MG63 (cell line): Measurements from ENCODE around the gene ACBD7. TPM values are rescaled to one million over a fixed set of nuclear protein-coding genes. Genes with fewer than 3 reads are reported as not detected.
A peak's percentile ranks its signal among the peaks of the same experiment; 100 is the strongest.

Experiments
- DNase-seq: peaks from one replicate; pipeline ENCODE4 v3.0.0-alpha.2; 2020
- H3K27me3 ChIP-seq: fragments of 250-450 bp; sonication (Bioruptor Pico); 2 replicates; pipeline ENCODE4 v1.5.1; 2020; ENCODE audit warnings: mild to moderate bottlenecking, moderate library complexity
- H3K36me3 ChIP-seq: fragments of 250-450 bp; sonication (Bioruptor Pico); 2 replicates; pipeline ENCODE4 v1.5.1; 2020; ENCODE audit warnings: mild to moderate bottlenecking, moderate library complexity
- H3K4me3 ChIP-seq: fragments of 250-450 bp; sonication (Bioruptor Pico); 2 replicates; pipeline ENCODE4 v1.5.1; 2020; ENCODE audit warnings: mild to moderate bottlenecking, moderate library complexity
- H3K9me3 ChIP-seq: fragments of 250-450 bp; sonication (Bioruptor Pico); 2 replicates; pipeline ENCODE4 v1.5.1; 2020; ENCODE audit warnings: mild to moderate bottlenecking, moderate library complexity
- total RNA-seq: library from RNA; depleted of rRNA; stranded (reverse); fragments of >200 nt; shearing (Covaris generic); gene quantifications from 2 replicates; pipeline ENCODE4 v1.2.3, GENCODE V29; 2014; ENCODE audit warnings: low replicate concordance; rRNA removed

The ACBD7 gene
- total RNA-seq, 1 experiment from 2014 or later = 1.5 TPM

DNA sequence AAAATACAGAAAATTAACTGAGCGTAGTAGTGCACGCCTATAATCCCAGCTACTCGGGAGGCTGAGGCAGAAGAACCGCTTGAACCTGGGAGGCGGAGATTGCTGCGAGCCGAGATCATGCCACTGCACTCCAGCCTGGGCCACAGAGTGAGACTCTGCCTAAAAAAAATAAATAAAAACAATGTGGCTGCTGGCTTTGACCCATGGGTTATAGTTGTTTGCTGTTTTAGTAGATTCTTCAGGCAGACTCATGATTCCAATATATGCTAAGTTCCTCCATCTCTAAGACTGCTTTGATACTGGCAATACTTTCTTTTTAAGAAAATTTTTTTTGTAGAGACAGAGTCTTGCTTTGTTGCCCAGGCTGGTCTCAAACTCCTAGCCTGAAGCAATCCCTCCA is 36.5 kb downstream of the ACBD7 start:
- H3K4me3 ChIP-seq = no peak overlapping the region
- no peaks in the 10 kb centered on the region for H3K36me3 ChIP-seq
- peaks cover 3% of the 10 kb centered on the region; the same call in 1 of the 2 replicates for H3K9me3 ChIP-seq
- H3K27me3 ChIP-seq = no peaks in the 10 kb centered on the region
- DNase-seq = no peak

DNA sequence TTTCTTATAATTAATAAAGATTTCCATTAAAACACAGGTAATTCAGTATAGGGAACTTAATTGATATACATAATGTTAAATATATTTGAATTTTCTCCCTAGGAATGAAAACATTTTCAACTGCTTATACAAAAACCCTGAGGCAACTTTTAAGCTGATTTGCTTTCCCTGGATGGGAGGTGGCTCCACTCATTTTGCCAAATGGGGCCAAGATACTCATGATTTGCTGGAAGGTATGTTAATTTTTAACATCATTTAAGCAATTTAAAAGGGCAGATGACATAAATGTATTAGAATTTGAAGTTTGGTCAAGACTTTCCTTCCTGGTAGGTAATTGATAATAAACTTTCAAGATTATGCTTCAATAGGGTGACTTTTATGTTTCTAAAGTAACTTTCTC is 39.0 kb downstream of the ACBD7 start:
- Histone ChIP-seq H3K27me3 (no peaks in the 10 kb centered on the region), H3K4me3 (no peak overlapping the region)

DNA sequence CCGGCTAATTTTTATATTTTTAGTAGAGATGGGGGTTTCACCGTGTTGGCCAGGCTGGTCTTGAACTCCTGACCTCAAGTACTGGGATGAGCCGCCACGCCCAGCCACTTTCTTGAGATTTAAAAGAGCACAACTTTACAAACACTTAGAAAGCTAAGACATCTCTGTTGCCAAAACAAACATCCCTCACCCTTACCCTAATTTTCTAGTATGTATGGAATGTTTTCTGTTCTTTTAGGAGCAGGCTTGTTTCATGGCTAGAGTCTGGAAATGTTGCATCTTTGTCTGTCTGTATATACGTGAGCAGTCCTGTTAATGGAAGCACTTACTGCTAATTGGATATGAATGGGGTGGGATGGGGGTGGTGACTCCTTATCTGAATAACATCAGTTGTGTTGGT is 42.0 kb downstream of the ACBD7 start:
- Histone ChIP-seq H3K27me3 (no peaks in the 10 kb centered on the region), H3K4me3 (no peak overlapping the region), H3K36me3 (no peaks in the 10 kb centered on the region), H3K9me3 (peaks cover 6% of the 10 kb centered on the region)
- peak; percentile 51 for DNase-seq

More for the DNA sequence above, 39.0 kb downstream of the ACBD7 start:
- Histone ChIP-seq H3K9me3 (peaks cover 3% of the 10 kb centered on the region; the same call in 1 of the 2 replicates), H3K36me3 (no peaks in the 10 kb centered on the region)
- no peak for DNase-seq

DNA sequence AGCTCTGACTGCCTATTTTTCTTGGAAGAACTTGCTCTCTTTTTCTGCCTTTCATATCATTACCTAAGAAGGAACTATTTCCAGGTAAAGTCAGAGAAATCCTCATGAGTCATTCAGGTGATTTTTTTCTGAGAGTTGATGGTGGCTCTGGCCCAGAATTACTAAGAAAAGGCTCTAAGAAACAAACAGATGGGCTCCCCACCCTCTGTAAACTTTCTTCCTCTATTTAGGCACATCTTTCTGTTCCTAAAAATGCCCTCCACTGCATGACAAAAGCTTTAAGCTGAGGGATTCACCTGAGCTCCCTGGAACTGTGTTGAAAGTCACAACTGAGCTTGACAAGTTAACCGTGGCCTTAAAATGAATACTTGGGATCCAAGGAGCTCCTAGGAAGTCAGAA is 43.2 kb downstream of the ACBD7 start:
- no peak overlapping the region for H3K4me3 ChIP-seq
- peaks cover 6% of the 10 kb centered on the region for H3K9me3 ChIP-seq
- no peak for DNase-seq
- H3K36me3 ChIP-seq = no peaks in the 10 kb centered on the region
- no peaks in the 10 kb centered on the region for H3K27me3 ChIP-seq

DNA sequence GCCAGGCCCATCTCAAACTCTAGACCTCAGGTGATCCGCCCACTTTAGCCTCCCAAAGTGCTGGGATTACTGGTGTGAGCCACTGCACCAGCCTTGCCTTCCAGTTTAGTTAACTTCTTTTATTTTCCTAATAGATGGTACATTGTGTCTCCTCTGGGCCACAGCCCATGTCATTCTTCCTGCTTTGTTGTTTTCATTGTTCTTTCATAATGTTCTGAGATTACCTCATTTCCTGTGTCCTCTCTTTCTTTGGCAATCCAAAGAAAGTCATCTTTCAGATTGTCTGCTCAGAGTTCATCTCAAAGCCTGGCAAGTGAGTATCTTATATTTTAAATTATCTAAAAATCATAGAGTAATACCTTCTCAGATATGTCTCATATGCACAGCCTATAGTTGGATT is 44.9 kb downstream of the ACBD7 start, which contains the start of gene OLAH:
Gene OLAH, plus strand, starts transcription at position 270 of the 400 bp plus-strand sequence. CDS start 3,346 bp downstream, outside the sequence.
- DNase-seq = no peak
- no peaks in the 10 kb centered on the region for H3K27me3 ChIP-seq
- no peak within 1 kb of the TSS for H3K4me3 ChIP-seq
- peaks cover 6% of the 10 kb centered on the region for H3K9me3 ChIP-seq
- H3K36me3 ChIP-seq = no peaks in the 10 kb centered on the region

DNA sequence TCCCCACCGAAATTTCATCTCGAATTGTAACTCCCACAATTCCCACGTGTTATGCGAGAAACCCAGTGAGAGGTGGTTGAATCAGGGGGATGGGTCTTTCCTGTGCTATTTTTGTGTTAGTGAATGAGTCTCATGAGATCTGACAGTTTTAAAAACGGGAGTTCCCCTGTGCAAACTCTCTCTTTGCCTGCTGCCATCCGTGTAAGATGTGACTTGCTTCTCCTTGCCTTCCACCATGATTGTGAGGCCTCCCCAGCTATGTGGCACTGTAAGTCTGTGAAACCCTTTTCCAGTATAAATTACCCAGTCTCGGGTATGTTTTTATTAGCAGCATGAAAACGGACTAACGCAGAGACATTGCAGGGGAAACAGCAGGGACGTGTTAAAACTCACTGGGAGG is 50.2 kb downstream of the ACBD7 start:
- Histone ChIP-seq H3K4me3 (no peak overlapping the region), H3K27me3 (no peaks in the 10 kb centered on the region), H3K36me3 (no peaks in the 10 kb centered on the region), H3K9me3 (no peaks in the 10 kb centered on the region)
- DNase-seq = no peak

DNA sequence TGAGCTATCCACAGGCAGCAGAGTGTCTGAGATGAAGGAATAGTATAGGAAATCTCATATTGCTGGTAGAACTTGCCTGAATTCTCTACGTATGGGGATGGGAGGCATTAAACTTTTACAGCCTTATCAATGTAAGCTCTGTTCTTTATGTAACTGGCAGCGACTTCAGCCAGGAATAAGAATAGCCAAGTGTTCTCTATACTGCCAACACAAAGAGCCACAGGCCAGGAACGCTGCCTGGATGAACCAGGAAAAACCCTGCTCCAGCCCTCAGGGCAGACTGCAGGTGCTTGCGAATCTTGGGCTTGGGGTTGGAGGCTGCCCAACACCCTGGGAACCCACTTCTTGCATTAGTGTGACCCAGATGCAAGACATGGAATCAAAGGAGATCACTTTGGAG is 50.9 kb downstream of the ACBD7 start:
- Histone ChIP-seq H3K36me3 (no peaks in the 10 kb centered on the region), H3K9me3 (no peaks in the 10 kb centered on the region), H3K4me3 (no peak overlapping the region), H3K27me3 (no peaks in the 10 kb centered on the region)
- no peak for DNase-seq

DNA sequence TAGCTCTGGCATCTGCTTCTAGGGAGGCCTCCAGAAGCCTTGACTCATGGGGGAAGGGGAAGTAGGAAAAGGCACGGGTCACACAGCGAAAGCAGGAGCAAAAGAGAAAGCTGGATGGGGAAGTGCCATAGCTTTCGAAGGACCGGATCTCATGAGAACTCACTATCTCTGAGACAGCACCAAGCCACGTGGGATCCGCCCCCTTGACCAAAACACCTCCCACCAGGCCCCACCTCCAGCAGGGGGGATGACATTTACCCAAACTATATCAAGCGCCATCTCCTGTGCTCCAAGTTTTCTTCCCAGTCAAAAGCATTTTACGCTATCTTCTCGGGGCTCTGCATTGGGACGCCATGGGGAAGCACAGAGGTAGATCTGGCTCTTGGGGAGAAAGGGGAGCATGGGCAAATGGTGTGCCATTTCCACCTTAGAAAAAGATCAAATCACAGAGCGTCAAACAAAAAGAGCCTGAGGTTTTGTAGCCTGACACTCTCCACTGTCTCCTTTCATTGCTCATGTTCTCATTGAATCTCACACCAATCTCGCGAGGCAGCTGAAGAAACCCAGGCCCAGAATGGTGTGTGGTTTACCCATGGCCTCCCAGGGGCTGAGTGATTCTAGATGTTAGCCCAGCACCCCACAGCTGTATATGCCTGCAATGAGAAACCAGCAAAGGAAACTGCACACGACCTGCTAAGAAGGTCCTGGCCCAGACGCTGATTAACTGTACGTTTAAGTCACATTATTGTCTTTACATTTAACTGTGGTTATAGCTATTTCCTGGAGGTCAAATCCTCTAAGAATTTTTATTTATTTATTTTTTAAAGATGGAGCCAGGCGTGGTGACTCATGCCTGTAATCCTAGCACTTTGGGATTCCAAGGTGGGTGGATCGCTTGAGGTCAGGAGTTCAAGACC is 52.9 kb downstream of the ACBD7 start:
- Histone ChIP-seq H3K4me3 (no peak overlapping the region), H3K9me3 (no peaks in the 10 kb centered on the region), H3K27me3 (no peaks in the 10 kb centered on the region), H3K36me3 (no peaks in the 10 kb centered on the region)
- DNase-seq = peak; percentile 55

DNA sequence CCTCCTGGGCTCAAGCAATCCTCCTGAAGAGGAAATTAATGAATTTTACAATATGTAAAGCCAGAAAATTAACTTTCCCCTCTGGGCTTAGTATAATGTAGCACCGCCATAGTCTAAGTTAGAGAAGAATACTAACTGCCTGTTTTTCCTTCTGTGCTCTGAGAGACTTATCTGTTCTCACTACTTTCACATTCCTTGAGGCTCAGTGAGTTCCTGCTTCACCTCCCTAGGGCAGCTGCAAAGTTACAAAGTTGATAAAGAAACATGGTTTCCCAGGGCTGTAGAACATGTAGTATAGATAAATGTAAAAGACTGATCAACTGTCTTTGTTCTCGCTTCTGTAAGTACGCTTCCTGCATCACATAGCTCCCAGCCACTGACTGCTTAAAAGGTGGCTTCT is 60.8 kb downstream of the ACBD7 start:
- DNase-seq = no peak
- no peaks in the 10 kb centered on the region for H3K9me3 ChIP-seq
- no peak overlapping the region for H3K4me3 ChIP-seq
- H3K36me3 ChIP-seq = no peaks in the 10 kb centered on the region
- no peaks in the 10 kb centered on the region for H3K27me3 ChIP-seq

Other genes starting within 250 kb of the ACBD7 start
- gene SUV39H2, start 209.9 kb downstream of the ACBD7 start, total RNA-seq = 20.6 and 29.4 TPM in 2 replicates
- 5.8 and 8.5 TPM in 2 replicates for gene DCLRE1C, start 134.7 kb downstream of the ACBD7 start, total RNA-seq
- gene MEIG1, start 129.4 kb downstream of the ACBD7 start, total RNA-seq = not detected in 2 replicates
- 0.23 TPM in 1 of 2 replicates, not detected in the other for gene OLAH, start 44.8 kb downstream of the ACBD7 start, total RNA-seq
- 0.27 and 7.6 TPM in 2 replicates for gene RPP38, start 8.6 kb upstream of the ACBD7 start, total RNA-seq
- 115 and 134 TPM in 2 replicates for gene NMT2, start 79.9 kb upstream of the ACBD7 start, total RNA-seq